ENCODE data around the gene REL. TPM values are rescaled to one million over a fixed set of nuclear protein-coding genes. Genes with fewer than 3 reads are reported as not detected.

REL gene
- 13.4 and 18.2 TPM in 2 replicates for total RNA-seq

GRCh38 chr2:60881047-60881932 lies at the start of gene REL:
TSS of gene REL (plus strand) at chr2:60881574. CDS start at chr2:60881841, 267 bp downstream.

Small RNA genes within 50 kb of the gene (small RNA-seq; reads per million reads assigned to genes)
- not detected for gene RN7SL632P
- not detected for gene RNU4-51P

Other genes with a start within 250 kb of the REL start
- gene PAPOLG, start 125.3 kb upstream of the REL start, total RNA-seq: 16.3 and 17.4 TPM in 2 replicates
- 38.2 and 38.7 TPM in 2 replicates for gene PEX13, start 136.1 kb downstream of the REL start, total RNA-seq
- 7.8 and 12.5 TPM in 2 replicates for gene PUS10, start 136.7 kb downstream of the REL start, total RNA-seq
- gene SANBR, start 184.3 kb downstream of the REL start, total RNA-seq: 14.0 and 14.9 TPM in 2 replicates

All from vein endothelial cell (primary cell).